NCI-H1092 treated with DMSO at 0.1 percent for 48 hours (cell line): ENCODE measurements around the gene TBC1D5.
"Not testable (repeated sequence)": the region's sequence is repeated elsewhere in the genome, so short reads cannot be mapped to it uniquely, and the experiment has no call there.

Experiments
- DNase-seq: peaks from one replicate; lab custom pipeline; 2025; lab: John Stamatoyannopoulos, UW

Gene TBC1D5

GRCh38 chr3:17133632-17134545 lies 608.5 kb downstream of the TBC1D5 start:
- DNase-seq: no peak

DNA sequence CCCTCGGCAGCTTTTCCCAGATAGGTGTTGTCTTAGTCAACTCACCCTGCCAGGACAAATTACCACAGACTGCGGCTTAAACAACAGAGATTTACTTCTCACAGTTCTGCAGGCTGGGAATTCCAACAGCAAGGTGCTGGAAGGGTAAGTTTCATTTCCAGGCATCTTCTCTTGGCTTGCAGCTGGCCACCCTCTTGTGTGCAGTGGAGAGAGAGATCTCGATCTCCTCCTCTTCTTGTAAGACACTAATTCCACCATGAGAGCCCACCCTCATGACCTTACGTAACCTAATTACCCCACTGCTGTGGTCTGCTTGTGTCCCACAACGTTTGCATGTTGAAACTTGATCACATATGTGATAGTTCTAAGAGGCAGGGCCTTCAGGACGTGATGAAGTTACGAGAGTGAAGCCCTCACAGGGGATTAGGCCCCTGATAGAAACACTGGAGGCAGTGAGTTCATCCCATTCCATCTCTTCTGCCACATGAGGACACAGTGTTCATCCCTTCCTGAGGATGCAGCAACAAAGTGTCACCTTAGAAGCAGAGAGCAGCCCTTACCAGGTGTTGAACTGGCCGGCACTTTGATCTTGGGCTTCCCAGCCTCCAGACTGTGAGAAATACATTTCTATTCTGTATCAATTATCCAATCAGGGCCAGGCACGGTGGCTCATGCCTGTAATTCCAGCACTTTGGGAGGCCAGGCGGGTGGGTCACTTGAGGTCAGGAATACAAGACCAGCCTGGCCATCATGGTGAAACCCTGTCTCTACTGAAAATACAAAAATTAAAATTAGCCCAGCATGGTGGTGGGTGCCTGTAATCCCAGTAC lies 609.9 kb downstream of the TBC1D5 start:
- no peak for DNase-seq

DNA sequence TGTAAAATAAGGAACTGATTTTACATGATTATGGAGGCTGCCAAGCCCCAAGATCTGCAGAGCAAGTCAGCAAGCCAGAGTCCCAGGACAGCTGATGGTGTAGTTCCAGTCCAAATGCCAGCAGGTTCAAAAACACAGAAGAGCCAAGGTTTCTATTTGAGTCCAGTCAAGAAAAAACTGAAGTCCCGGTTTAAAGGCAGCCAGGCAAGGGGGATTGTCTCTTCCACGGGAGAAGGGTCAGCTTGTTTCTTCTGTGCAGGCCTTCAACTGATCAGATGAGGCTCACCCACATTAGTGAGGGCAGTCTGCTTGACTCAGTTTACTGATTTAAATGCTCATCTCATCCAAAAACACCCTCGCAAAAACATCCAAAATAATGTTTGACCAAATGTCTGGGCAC lies 611.5 kb downstream of the TBC1D5 start:
- no peak for DNase-seq

- no peak for DNase-seq
These were observed 612.9 kb downstream of the TBC1D5 start for GRCh38 chr3:17129556-17129955.

DNA sequence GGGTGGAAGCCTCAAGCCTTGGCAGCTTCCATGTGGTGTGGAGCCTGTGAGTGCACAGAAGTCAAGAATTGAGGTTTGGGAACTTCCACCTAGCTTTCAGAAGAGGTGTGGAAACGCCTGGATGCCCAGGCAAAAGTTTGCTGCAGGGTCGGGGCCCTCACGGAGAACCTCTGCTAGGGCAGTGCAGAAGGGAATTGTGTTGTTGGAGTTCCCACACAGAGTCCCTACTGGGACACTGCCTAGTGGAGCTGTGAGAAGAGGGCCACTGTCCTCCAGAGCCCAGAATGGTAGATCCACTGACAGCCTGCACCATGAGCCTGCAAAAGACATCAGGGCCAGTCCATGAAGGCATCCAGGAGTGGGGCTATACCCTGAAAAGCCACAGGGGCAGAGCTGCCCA lies 613.8 kb downstream of the TBC1D5 start:
- DNase-seq: not testable (repeated sequence)

- no peak for DNase-seq
These were observed 616.5 kb downstream of the TBC1D5 start for GRCh38 chr3:17125738-17126442.

GRCh38 chr3:17122758-17123157 lies 619.7 kb downstream of the TBC1D5 start:
- DNase-seq: no peak

DNA sequence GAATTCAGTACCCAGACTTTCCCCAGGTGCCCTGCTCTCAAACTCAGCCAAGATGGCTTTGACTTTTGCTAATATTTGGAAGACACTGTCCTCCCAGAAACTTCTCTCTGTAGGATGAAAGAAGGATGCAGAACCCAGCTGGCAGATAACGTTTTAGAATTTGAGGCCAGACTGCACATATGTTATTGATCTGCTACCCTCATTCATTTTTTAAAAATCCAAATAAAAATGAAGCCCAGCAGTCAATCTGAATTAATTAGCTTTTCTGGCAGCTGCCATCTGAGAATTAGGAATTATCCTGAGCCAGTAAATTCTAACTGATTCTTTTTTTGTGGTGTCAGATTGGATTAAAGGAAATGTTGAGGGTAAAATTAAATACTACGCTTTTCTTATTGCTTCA lies 621.1 kb downstream of the TBC1D5 start:
- no peak for DNase-seq

- DNase-seq: no peak
These were observed 622.3 kb downstream of the TBC1D5 start for GRCh38 chr3:17120115-17120514.

- DNase-seq: no peak
These were observed 623.0 kb downstream of the TBC1D5 start for GRCh38 chr3:17119201-17120072.

- DNase-seq: no peak
These were observed 623.7 kb downstream of the TBC1D5 start for GRCh38 chr3:17118771-17119170.

DNA sequence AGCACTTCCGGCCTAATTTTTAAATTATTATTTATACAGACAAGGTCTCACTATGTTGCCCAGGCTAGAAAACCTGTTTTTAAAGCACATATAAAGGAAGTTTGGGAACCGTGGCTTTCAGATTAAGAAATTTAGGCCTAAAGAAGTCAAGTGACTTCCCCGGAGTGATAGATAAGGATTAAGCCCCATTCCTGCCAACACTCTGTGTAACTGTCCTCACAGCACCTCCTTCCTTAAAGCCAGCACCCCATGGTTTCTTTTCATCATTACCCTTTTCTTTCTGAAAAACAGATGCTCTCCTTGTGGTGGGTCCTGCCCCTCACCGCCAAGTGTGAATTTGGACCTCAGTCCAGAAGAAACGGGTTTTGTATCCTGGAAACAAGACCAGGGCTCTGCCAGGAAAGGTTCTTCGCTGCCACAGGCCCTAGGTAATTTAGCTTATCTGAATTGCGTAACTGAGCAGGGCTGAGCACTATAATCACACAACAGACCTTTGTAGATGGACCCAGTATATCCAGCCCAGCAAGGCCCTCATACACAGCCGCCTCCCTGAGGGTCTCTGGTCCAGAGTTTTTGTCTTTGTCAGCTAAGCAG lies 626.3 kb downstream of the TBC1D5 start:
- DNase-seq: no peak

DNA sequence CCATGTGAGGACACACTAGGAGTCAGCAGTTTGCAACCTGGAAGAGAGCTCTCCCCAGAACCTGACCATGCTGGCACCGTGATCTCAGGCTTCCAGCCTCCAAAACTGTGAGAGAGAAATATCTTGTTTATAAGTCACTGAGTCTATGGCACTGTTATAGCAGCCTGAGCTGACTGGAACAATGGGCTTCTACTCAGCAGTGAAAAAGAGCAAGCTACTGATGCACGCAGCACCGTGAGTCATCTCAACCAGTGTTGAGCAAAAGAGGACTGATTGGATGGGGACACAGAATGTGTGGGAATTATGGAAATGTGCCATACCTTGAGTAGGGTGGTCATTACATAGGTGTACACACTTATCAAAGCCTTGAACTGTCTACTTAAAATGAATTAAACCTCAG lies 627.2 kb downstream of the TBC1D5 start:
- no peak for DNase-seq

GRCh38 chr3:17111586-17111985 lies 630.8 kb downstream of the TBC1D5 start:
- no peak for DNase-seq

- no peak for DNase-seq
These were observed 631.6 kb downstream of the TBC1D5 start for GRCh38 chr3:17110660-17111396.
